Panc1 (cell line): ENCODE results near the gene HYAL1. TPM values are rescaled to one million over a fixed set of nuclear protein-coding genes. Genes with fewer than 3 reads are reported as not detected.

Source experiments
- ATAC-seq: fragments of 200-7000 bp; cut with Tn5 transposase; 2 replicates; pipeline ENCODE4 v1.9.1; 2020; ENCODE audit warnings: mild to moderate bottlenecking, moderate library complexity
- BruUV-seq: library from RNA; stranded (reverse); fragments of 400-500 nt; replicated peaks from 2 replicates; lab custom pipeline; 2021; lab: Mats Ljungman, UMichigan
- CTCF ChIA-PET: fragments of 300-600 bp; sonication (Branson Sonifier 250); formaldehyde crosslinking; loops from one replicate; lab custom pipeline; 2022; ENCODE audit warnings: antibody characterized with exemption; lab: Charles Lee
- POLR2A ChIA-PET: fragments of 300-600 bp; sonication (Branson Sonifier 250); formaldehyde crosslinking; loops from one replicate; lab custom pipeline; 2022; ENCODE audit warnings: antibody characterized with exemption; lab: Charles Lee
- DNase-seq: peaks from one replicate; pipeline ENCODE4 v3.0.0-alpha.2; 2010; ENCODE audit warnings: low read depth, low spot score
- H3K27ac ChIP-seq: 2 replicates; pipeline ENCODE4 v1.5.1; 2011; ENCODE audit warnings: mild to moderate bottlenecking, low read length, inconsistent platforms
- H3K27me3 ChIP-seq: fragments of 200-500 bp; sonication (Bioruptor generic); 2 replicates; pipeline ENCODE4 v1.6.0; 2014; ENCODE audit warnings: low read length, inconsistent platforms; ENCODE audit not compliant: control insufficient read depth, insufficient read depth
- H3K36me3 ChIP-seq: fragments of 200-500 bp; sonication (Bioruptor generic); 2 replicates; pipeline ENCODE4 v1.5.1; 2014; ENCODE audit warnings: inconsistent platforms, mild to moderate bottlenecking, low read length, moderate library complexity; ENCODE audit not compliant: control insufficient read depth, insufficient read depth
- H3K4me1 ChIP-seq: 2 replicates; pipeline ENCODE4 v1.5.1; 2011; ENCODE audit warnings: inconsistent platforms, mild to moderate bottlenecking, low read length, moderate library complexity; ENCODE audit not compliant: control insufficient read depth, insufficient read depth
- H3K4me3 ChIP-seq, 2 experiments: 2 replicates each; pipeline ENCODE4 v1.5.1; 2011 to 2012; ENCODE audit warnings: low read depth in 2 of 2, low read length in 2 of 2, mild to moderate bottlenecking in 2 of 2, inconsistent platforms in 1 of 2, moderate library complexity in 1 of 2
- H3K9me3 ChIP-seq: fragments of 200-500 bp; sonication (Bioruptor generic); 2 replicates; pipeline ENCODE4 v1.5.1; 2014; ENCODE audit warnings: low read depth, mild to moderate bottlenecking, inconsistent platforms, low read length, moderate library complexity; ENCODE audit not compliant: control insufficient read depth, insufficient read depth
- CTCF ChIP-seq: fragments of 450-650 bp; IDR thresholded peaks from 2 replicates; pipeline ENCODE4 v1.5.1; 2017; ENCODE audit warnings: mild to moderate bottlenecking
- POLR2AphosphoS5 ChIP-seq: IDR thresholded peaks from 2 replicates; pipeline ENCODE4 v1.6.1; 2012; ENCODE audit warnings: mild to moderate bottlenecking, low read depth, low read length, moderate library complexity
- REST ChIP-seq, 2 experiments: IDR thresholded peaks; 2 replicates each; pipeline ENCODE4 v1.6.1; 2011 to 2012; ENCODE audit warnings: low read depth in 2 of 2, control low read depth in 1 of 2, low read length in 1 of 2, mild to moderate bottlenecking in 1 of 2, moderate library complexity in 1 of 2; ENCODE audit not compliant: insufficient read depth in 1 of 2
- SIN3A ChIP-seq: IDR thresholded peaks from 2 replicates; pipeline ENCODE4 v1.6.1; 2012; ENCODE audit warnings: low read depth, mild to moderate bottlenecking, low read length, moderate library complexity, borderline replicate concordance; ENCODE audit not compliant: insufficient read depth
- TCF7L2 ChIP-seq: IDR thresholded peaks from 2 replicates; pipeline ENCODE4 v1.6.1; 2011; ENCODE audit warnings: mild to moderate bottlenecking, low read depth, low read length, inconsistent platforms
- in situ Hi-C: cut with HindIII; loops from 2 replicates; pipeline ENCODE4 v1.10.0; 2016; ENCODE audit warnings: low sequenced_read_pairs, low pct_unique_long_range_greater_than_20kb
- intact Hi-C: fragments of 100-400 bp; cut with micrococcal nuclease; formaldehyde crosslinking; loops from one replicate; pipeline ENCODE4 v1.10.0; 2022; ENCODE audit not compliant: unreplicated experiment
- total RNA-seq: library from RNA; stranded (reverse); gene quantifications from one replicate; pipeline ENCODE4 v1.2.1, GENCODE V29; 2021; ENCODE audit not compliant: unreplicated experiment

HYAL1 gene
- total RNA-seq, 1 experiment from 2014 or later: 0.18 TPM

GRCh38 chr3:50279255-50280016, 23.9 kb downstream of the HYAL1 start:
- Histone ChIP-seq H3K36me3 (no peaks in the 10 kb centered on the region), H3K4me1 (no peaks in the 10 kb centered on the region), H3K4me3 (no peak overlapping the region), H3K27me3 (no peaks in the 10 kb centered on the region), H3K27ac (no peak overlapping the region), H3K9me3 (no peaks in the 10 kb centered on the region)
- CTCF ChIA-PET: interaction anchor here (0.6 kb wide), 2 partner anchors 25 to 32 kb away, joined by 4 to 6 read pairs; no protein-coding TSS in a partner anchor
- intact Hi-C loops: no loop called here
- POLR2A ChIA-PET: no interaction called here
- TF ChIP-seq CTCF: no peak
- TF ChIP-seq POLR2AphosphoS5: no peak
- TF ChIP-seq SIN3A: no peak
- no peak for TF ChIP-seq REST (IDR thresholded peaks at IDR 0.05; ENCODE audit: insufficient read depth in 1 of 2, low read depth in 2 of 2, low read length in 1 of 2)
- no peak for TF ChIP-seq TCF7L2
- ATAC-seq (no peak), DNase-seq (no peak)
- no TSS peak for BruUV-seq
- in situ Hi-C loops: no loop called here

GRCh38 chr3:50278880-50279224, 24.5 kb downstream of the HYAL1 start, which contains the start of gene LSMEM2:
Gene LSMEM2 (plus strand): TSS chr3:50279087. CDS start chr3:50279114, 27 bp downstream.
- ATAC-seq: no peak
- no TSS peak for BruUV-seq
- ChIA-PET CTCF (no interaction called here), POLR2A (no interaction called here)
- DNase-seq: no peak
- Histone ChIP-seq H3K4me3 (no peak within 1 kb of the TSS), H3K27ac (no peak within 1 kb of the TSS), H3K4me1 (no peaks in the 10 kb centered on the region; the same call in 1 of the 2 replicates), H3K27me3 (no peaks in the 10 kb centered on the region), H3K9me3 (no peaks in the 10 kb centered on the region), H3K36me3 (no peaks in the 10 kb centered on the region)
- intact Hi-C loops (no loop called here), in situ Hi-C loops (no loop called here)
- TF ChIP-seq REST (IDR thresholded peaks at IDR 0.05; ENCODE audit: insufficient read depth in 1 of 2, low read depth in 2 of 2, low read length in 1 of 2): no peak
- TF ChIP-seq TCF7L2: no peak
- no peak for TF ChIP-seq SIN3A
- no peak for TF ChIP-seq CTCF
- TF ChIP-seq POLR2AphosphoS5: no peak
